SH-SY5Y (cell line): ENCODE measurements around the gene MAP3K7.

Experiments
- GATA2 ChIP-seq: IDR thresholded peaks from 2 replicates; pipeline ENCODE4 v1.6.1; 2011; ENCODE audit warnings: mild to moderate bottlenecking, low read depth, low read length
- GATA3 ChIP-seq: IDR thresholded peaks from 2 replicates; pipeline ENCODE4 v1.6.1; 2011; ENCODE audit warnings: low read depth, mild to moderate bottlenecking, low read length, moderate library complexity

DNA sequence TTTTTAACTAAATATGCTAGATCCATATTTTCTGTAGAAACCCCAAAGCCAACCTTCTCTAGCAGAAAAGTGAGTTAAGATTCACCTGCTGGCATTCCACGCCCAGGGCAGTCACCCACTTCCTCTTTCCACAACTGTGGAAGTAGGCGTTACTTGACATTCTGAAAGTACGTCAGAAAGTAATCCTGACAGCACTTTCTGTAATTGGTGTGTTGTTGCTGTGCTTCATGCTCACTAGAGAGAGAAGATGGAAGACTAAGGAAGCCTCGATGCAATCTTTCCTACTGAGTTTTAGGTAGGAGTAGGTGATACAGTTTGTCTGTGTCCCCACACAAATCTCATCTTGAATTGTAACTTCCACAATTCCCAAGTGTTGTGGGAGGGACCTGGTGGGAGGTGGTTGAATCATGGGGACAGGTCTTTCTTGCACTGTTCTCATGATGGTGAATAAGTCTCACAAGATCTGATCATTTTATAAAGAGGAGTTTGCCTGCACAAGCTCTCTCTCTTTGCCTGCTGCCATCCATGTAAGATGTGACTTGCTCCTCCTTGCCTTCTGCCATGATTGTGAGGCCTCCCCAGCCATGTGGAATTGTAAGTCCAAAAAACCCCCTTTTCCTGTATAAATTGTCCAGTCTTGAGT, 101.1 kb downstream of the MAP3K7 start:
- TF ChIP-seq GATA2: no peak
- TF ChIP-seq GATA3: no peak
